Right forelimb (tissue), 1 donor: ENCODE measurements around the gene TAF11L13.
"Not testable (repeated sequence)": the region's sequence is repeated elsewhere in the genome, so short reads cannot be mapped to it uniquely, and the experiment has no call there.

Experiments
- DNase-seq: peaks from one replicate; pipeline ENCODE4 v3.0.0-alpha.2; 2018

TAF11L13 gene

DNA sequence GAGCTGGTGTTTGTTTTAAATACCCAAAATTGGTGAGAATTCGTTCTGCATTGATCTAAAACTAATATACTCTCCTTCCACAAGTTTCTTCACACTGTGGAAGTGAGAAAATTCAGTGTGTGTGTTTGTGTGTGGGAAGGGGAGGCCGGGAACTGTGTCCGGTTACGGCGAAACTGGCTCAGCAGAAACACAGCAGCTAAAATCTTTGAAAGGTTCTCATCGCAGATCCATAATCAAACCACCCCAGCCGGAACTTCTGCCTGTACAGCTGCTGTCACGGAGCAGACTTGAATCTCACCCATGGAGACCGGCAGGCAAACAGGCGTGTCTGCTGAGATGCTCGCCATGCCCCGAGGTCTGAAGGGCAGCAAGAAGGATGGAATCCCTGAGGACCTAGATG, at the start of gene TAF11L13:
Gene TAF11L13 (plus strand): TSS at position 301 of the 400 bp plus-strand sequence.
- not testable (repeated sequence) for DNase-seq

DNA sequence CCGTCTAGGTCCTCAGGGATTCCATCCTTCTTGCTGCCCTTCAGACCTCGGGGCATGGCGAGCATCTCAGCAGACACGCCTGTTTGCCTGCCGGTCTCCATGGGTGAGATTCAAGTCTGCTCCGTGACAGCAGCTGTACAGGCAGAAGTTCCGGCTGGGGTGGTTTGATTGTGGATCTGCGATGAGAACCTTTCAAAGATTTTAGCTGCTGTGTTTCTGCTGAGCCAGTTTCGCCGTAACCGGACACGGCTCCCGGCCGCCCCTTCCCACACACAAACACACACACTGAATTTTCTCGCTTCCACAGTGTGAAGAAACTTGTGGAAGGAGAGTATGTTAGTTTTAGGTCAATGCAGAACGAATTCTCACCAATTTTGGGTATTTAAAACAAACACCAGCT, 46.2 kb upstream of the TAF11L13 start, which contains the start of gene TAF11L7:
Gene TAF11L7 (minus strand): TSS at position 101 of the 400 bp plus-strand sequence.
- DNase-seq = not testable (repeated sequence)

DNA sequence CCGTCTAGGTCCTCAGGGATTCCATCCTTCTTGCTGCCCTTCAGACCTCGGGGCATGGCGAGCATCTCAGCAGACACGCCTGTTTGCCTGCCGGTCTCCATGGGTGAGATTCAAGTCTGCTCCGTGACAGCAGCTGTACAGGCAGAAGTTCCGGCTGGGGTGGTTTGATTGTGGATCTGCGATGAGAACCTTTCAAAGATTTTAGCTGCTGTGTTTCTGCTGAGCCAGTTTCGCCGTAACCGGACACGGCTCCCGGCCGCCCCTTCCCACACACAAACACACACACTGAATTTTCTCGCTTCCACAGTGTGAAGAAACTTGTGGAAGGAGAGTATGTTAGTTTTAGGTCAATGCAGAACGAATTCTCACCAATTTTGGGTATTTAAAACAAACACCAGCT, 41.0 kb upstream of the TAF11L13 start, which contains the start of gene TAF11L8:
Gene TAF11L8 (minus strand): TSS at position 101 of the 400 bp plus-strand sequence.
- DNase-seq = not testable (repeated sequence)

DNA sequence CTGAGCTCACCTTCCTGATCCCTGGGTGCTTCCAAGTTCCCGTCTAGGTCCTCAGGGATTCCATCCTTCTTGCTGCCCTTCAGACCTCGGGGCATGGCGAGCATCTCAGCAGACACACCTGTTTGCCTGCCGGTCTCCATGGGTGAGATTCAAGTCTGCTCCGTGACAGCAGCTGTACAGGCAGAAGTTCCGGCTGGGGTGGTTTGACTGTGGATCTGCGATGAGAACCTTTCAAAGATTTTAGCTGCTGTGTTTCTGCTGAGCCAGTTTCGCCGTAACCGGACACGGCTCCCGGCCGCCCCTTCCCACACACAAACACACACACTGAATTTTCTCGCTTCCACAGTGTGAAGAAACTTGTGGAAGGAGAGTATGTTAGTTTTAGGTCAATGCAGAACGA, 37.6 kb upstream of the TAF11L13 start, which contains the start of gene TAF11L9:
Gene TAF11L9 (minus strand): TSS at position 140 of the 400 bp plus-strand sequence.
- DNase-seq = not testable (repeated sequence)

DNA sequence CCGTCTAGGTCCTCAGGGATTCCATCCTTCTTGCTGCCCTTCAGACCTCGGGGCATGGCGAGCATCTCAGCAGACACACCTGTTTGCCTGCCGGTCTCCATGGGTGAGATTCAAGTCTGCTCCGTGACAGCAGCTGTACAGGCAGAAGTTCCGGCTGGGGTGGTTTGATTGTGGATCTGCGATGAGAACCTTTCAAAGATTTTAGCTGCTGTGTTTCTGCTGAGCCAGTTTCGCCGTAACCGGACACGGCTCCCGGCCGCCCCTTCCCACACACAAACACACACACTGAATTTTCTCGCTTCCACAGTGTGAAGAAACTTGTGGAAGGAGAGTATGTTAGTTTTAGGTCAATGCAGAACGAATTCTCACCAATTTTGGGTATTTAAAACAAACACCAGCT, 34.2 kb upstream of the TAF11L13 start, which contains the start of gene TAF11L10:
Gene TAF11L10 (minus strand): TSS at position 101 of the 400 bp plus-strand sequence.
- DNase-seq = not testable (repeated sequence)

DNA sequence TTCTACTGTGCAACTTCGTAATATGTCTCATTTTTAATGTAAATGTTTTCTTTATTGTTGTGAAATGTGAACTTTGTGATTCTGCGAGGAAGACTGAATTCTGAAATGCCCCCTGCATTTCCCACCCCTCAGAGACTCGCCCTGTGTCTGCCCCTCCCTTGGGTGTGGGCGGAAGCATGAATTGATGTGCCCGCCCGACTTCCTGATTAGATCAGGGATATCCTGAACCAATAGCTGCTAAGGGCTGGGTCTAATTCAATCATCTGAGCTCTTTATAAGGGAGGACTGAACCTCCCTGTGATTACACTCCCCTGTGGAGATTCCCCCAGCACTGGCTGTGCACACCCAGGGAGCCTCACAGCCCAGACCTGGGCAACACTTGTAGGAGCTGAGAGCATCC, 28.0 kb upstream of the TAF11L13 start, which contains the start of gene TAF11L11:
Gene TAF11L11 (plus strand): TSS at position 304 of the 400 bp plus-strand sequence.
- not testable (repeated sequence) for DNase-seq

DNA sequence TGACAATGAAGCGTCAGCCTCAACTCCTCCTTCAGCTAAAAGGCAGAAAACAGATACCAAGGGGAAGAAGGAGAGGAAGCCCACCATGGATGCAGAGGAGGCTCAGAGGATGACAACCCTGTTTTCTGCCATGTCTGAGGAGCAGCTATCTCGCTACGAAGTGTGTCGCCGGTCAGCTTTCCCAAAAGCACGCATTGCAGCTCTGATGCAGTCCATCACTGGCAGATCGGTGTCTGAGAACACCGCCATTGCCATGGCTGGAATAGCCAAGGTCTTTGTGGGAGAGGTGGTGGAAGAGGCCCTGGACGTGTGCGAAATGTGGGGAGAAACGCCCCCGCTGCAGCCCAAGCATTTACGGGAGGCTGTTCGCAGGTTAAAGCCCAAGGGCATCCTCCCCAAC, 26.9 kb upstream of the TAF11L13 start:
- DNase-seq = no peak

DNA sequence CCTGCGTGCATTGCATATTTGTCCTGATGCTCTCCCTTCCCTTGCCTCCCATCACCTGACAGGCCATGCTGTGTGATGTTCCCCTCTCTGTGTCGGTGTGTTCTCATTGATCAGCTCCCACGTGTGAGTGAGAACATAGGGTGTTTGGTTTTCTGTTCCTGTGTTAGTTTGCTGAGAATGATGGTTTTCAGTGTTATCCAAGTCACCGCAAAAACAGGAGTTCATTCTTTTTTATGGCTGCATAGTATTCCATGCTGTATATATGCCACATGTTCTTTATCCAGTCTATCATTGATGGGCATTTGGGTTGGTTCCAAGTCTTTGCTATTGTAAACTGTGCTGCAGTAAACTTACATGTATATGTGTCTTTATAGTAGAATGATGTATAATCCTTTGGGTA, 24.4 kb upstream of the TAF11L13 start:
- DNase-seq = not testable (repeated sequence)

DNA sequence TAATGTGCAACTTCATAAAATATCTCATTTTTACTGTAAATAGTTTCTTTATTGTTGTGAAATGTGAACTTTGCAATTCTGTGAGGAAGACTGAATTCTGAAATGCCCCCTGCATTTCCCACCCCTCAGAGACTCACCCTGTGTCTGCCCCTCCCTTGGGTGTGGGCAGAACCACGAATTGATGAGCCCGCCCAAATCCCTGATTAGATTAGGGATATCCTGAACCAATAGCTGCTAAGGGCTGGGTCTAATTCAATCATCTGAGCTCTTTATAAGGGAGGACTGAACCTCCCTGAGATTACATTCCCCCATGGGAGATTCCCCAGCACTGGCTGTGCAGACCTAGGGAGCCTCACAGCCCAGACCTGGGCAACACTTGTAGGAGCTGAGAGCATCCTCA, 21.8 kb upstream of the TAF11L13 start, which contains the start of gene TAF11L12:
Gene TAF11L12 (plus strand): TSS at position 301 of the 400 bp plus-strand sequence.
- not testable (repeated sequence) for DNase-seq

DNA sequence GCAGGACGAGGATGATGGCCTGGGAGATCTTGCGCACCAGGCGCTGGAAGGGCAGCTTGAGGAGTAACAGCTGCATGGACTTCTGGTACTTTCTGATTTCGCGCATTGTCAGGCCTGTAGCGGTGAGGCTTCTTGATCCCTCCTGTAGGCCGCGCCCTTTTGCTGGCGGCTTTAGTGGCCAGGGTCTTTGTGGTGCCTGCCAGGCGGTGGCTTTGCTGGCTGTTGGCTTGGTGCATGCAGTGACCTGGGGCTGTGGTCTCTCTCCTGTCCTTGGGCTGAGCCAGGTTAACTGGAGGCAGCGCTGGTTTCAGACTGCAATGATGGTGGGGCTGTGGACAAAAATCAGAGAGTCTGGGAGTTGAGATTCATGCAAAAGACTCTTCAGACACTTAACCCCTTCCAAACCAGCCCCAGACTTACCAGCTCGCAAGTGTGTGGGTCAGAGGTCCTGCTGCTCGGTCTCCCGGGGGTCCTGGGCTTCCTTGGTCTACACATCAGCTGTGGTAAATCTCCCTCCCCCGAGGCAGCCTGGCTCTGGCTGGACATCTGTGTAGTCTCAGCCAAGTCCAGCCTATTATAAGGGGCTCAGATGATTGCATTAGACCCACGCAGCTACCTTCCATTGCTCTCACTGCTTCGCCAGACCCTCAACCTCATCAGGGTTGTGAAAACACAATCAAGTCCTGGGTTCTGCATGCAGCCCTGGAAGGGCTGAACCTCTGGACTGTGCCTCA, 16.8 kb upstream of the TAF11L13 start:
- DNase-seq = no peak

DNA sequence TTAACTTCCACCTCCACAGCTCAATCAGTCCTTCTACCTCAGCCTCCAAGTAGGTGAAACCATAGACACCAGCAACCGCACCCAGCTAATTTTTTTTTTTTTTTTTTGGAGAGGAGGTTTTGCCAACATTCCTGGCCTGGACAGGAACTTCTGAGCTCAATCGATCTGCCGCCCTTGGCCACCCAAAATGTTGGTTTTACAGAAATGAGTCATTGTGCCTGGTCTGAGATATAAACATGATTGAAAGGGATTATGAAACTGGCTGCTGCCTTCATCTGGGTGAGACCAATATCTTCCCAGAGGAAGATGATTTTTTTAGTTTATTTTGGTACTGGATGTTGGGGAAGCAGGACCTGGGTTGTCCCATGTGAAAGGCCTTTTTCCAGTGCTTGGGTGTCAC, 12.5 kb upstream of the TAF11L13 start:
- no peak for DNase-seq

DNA sequence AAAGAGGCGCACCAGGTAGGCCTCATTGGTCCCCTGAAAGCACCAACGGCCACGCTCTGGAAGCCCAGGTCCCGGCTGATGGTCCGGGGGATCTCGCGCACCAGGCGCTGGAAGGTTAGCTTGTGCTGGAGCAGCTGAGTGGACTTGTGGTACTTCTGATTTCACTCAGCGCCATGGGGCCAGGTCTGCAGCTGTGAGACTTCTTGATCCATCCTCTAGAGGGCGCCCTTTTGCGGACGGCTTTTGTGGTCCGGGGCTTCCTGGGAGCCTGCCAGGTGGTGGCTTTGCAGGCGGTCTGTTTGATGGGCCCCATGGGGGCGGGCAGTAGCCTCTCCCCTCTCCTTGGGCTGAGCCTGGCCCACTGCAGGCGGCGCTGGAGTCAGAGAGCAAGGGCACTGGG, 11.3 kb upstream of the TAF11L13 start:
- DNase-seq = no peak

DNA sequence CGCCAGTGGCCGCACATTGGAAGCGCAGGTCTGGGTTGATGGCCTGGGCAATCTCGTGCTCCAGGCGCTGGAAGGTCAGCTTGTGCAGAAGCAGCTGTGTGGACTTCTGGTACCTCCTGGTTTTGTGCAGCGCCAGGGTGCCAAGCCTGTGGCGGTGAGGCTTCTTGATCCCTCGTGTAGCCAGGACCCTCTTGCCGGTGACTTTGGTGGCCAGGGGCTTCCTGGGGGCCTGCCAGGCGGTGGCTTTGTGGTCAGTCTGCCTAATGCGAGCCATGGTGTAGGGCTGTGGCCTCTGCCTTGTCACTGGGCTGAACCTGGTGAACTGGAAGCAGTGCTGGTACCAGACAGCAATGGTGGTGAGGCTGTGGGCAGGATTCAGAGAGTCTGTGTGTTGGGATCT, 6.2 kb upstream of the TAF11L13 start:
- no peak for DNase-seq

DNA sequence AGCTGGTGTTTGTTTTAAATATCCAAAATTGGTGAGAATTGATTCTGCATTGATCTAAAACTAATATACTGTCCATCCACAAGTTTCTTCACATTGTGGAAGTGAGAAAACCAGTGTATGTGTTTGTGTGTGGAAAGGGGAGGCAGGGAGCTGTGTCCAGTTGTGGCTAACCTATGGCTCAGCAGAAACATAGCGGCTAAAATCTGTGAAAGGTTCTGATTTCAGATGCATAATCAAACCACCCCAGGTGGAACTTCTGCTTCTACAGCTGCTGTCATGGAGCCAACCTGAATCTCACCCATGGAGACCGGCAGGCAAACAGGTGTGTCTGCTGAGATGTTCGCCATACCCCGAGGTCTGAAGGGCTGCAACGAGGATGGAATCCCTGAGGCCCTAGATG, 2.3 kb downstream of the TAF11L13 start, which contains the start of gene TAF11L14:
Gene TAF11L14 (plus strand): TSS at position 301 of the 400 bp plus-strand sequence.
- DNase-seq = no peak

DNA sequence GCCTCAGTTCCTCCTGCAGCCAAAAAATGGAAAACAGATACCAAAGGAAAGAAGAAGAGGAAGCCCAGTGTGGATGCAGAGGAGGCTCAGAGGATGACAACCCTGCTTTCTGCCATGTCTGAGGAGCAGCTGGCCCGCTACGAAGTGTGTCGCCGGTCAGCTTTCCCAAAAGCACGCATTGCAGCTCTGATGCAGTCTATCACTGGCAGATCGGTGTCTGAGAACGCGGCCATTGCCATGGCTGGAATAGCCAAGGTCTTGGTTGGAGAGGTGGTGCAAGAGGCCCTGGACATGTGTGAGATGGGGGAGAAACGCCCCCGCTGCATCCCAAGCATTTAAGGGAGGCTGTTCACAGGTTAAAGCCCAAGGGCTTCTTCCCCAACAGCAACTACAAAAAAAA, 17.3 kb downstream of the TAF11L13 start:
- not testable (repeated sequence) for DNase-seq

DNA sequence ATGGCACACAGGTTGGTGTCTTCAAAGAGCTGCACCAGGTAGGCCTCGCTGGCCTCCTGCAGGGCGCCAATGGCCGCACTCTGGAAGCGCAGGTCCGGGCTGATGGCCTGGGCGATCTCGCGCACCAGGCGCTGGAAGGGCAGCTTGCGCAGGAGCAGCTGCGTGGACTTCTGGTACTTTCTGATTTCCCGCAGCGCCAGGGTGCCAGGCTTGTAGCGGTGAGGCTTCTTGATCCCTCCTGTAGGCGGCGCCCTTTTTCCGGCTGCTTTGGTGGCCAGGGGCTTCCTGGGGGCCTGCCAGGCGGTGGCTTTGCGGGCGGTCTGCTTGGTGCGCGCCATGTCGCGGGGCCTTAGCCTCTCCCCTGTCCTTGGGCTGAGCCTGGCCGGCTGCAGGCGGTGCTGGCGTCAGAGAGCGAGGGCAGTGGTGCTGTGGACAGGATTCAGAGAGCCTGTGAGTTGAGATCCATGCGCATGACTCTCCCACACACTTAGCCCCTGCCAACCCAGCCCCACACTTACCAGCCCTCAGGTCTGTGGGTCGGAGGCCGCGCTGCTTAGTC, 23.4 kb downstream of the TAF11L13 start:
- not testable (repeated sequence) for DNase-seq

DNA sequence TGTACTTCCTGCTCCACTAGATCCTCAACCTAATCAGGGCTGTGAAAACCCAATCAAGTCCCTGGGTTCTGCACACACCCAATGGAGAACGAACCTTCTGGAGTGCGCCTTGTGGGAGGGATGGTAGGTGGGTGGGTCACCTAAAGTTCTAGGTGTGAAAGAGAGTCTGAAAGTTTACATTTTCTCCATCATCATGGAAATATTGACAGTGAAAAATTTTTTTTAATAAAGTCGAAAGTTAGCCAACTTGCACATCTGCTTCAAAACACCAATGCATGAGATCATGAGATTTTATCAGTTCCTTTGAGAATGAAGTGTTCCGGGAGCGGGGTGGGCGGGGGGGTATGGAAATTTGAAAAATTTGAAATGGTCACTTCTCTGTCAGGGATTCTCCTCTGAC, 24.0 kb downstream of the TAF11L13 start:
- DNase-seq = no peak

DNA sequence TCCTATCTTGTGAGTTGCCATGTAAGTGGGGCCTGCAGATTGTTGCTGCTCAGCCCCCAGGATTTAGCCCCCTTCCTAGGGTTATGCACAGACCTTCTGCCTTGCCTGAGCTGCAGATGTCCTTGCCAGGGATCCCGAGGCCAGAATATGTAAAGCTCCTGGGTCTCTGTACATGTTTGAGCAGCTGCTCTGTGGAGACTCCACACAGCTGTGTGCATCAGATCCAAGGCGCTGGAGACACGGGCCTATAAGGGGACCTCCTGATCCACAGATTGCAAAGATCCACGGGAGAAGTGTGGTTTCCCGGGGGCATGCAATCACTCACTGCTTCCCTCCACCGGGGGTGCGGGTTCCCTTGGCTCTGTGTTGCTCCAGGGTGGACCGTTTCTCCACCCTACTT, 31.3 kb downstream of the TAF11L13 start:
- DNase-seq = no peak

DNA sequence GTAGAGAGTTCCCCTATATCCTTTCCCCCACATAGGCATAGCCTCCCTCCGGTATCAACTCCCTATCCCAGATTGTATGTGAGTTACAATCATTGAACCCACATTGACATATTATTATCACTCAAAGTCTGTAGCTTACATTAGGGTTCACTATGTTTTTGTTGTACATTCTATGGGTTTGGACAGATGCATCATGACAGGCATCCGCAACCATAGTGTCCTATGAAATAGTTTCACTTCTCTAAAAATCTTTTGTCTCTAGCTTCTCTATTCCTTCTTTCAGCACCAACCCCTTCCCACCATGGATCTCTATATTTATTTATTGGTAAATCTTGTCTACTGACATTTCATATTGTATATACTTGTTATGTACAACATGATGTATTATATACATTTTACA, 33.9 kb downstream of the TAF11L13 start:
- DNase-seq = no peak

DNA sequence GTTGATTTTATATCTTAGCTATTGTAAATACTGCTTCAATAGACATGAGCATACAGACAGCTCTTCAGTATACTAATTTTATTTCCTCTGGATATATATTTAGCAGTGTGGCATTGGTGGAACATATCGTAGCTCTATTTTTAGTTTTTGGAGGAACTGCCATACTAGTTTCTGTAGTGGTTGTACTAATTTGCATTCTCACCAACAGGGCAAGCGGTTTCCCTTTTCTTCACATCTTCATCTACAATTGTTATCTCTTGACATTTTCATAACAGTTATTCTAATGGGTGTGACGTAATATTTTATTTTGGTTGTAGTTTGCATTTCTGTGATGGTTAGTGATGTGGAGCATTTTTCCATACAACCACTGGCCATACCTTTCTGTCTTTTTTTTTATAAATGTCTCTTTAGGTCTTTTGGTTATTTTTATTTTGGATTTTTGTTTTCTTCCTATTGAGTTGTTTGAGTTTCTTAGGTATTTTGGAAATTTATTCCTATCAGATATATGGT, 34.9 kb downstream of the TAF11L13 start:
- DNase-seq = no peak

DNA sequence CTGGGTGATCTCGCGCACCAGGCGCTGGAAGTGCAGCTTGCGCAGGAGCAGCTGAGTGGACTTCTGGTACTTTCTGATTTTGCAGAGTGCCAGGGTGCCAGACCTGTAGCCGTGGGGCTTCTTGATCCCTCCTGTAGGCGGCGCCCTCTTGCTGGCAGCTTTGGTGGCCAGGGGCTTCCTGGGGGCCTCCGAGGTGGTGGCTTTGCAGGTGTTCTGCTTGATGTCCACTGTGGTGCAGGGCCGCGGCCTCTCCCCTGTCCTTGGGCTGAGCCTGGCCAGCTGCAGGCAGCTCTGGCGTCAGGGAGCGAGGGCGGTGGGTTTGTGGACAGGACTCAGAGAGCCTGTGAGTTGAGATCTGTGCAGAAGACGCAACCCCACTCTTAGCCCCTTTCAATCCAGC, 38.5 kb downstream of the TAF11L13 start:
- no peak for DNase-seq

DNA sequence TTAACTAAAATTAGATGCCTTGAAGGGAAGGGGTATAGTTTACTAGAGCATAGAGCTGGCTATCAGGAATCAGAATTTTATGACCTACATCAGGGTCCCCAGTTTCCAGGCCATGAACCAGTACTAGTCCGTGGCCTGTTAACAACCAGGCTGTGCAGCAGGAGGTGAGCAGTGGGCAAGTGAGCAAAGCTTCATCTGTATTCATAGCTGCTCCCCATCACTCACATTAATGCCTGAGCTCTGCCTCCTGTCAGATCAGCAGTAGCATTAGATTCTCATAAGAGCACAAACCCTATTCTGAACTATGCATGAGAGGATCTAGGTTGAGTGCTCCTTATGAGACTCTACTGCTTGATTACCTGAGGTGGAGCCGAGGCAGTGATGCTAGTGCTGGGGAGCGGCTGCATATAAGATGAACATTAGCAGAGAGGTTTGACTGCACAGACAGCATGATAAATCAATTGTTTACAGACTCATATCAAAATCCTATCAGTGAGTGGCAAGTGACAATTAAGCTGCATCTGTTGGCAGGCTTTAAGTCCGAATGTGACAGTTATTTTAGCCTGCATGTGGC, 47.0 kb downstream of the TAF11L13 start:
- DNase-seq = no peak

DNA sequence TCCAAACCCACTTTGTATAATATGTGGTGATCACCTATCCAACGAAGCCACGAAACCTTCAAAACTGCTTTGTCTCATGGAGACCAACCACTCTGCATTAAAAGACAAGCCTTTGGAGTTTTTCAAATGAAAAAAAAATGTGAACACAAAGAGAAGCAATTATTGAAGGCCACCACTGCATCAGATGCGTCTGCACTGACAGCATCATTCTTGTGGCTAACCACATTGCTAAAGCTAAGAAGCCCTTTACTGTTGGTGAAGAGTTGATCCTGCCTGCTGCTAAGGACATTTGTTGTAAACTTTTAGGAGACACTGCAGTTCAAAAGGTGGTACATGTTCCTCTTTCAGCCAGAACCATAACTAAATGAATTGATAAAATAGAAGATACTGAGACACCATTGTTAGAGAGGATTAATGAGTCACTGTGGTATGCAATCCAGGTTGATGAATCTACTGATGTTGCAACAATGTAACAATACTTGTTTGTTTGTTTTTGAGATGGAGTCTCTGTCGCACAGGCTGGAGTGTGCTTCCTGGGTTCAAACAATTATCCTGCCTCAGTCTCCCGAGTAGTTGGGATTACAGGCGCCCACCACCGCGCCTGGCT, 47.8 kb downstream of the TAF11L13 start:
- DNase-seq = no peak
